GM21390 (cell line): Measurements from ENCODE around the gene PPFIA1.
"Not testable (repeated sequence)": the region's sequence is repeated elsewhere in the genome, so short reads cannot be mapped to it uniquely, and the experiment has no call there.

ENCODE experiments used
- ATAC-seq: cut with Tn5 transposase; IDR thresholded peaks from one replicate; pipeline ENCODE4 v1.9.1; 2021; ENCODE audit not compliant: unreplicated experiment

PPFIA1 gene

DNA sequence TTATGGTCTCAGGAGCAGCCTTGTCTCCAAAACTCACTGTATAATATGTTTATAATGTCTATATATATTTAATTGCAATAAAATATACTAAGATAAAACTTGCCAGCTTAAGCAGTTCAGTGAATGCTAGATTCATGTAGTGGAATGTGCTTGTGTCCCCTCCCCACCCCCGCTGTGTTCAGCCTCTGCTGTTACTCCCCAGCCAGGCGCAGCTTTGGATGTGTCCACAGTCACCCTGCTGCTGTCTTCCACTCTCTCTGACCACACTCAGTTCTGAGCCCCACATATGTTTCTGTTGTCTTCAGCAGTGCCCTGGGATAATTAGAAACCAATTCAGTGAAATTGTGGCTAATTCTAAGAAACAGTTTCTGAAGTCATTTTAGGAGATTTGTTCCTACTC, 52.2 kb downstream of the PPFIA1 start:
- ATAC-seq: no peak

DNA sequence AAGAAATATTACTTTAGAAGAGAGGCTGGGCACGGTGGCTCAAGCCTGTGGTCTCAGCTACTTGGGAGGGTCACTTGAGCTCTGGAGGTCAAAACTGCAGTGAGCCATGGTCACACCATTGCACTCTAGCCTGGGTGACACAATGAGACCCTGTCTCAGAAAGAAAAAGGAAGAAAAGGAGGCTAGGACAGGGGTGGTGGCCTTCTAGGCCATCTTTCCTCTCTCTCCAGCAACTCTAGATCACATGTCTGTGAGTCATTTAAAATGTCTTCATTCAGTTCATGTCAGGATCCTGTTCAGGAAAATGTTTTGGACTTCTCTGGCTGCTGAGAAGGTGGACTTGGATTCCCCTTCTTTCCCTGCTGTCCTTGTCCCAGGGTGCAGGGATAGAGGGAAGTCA, 53.3 kb downstream of the PPFIA1 start:
- ATAC-seq: no peak

DNA sequence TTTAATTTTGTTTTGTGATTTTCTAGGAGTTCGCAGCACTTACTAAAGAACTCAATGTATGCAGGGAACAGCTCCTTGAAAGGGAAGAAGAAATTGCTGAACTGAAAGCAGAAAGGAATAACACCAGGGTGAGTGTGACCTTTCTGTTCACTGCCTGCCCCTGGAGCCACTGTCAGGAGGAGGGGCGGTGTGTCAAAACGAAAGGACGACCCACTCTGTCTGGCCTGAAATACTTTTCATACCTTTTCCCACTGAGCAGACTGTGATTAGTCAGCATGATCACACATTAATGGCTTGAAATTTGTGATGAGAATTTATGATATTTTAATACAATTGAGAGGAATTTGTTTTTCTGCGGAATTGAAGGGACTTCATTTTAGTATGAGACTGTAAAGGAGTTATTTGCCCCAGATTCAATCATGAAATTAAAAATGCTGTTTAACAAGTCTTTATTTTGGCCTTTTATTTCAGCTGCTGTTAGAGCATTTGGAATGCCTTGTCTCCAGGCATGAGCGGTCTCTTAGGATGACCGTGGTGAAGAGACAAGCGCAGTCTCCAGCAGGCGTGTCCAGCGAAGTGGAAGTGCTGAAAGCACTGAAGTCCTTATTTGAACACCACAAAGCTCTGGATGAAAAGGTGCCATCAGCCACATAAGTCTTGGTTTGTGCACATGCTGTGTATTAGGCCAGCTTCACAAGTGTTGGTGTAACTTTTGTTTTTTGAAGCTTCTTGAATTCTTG, 54.1 kb downstream of the PPFIA1 start:
- ATAC-seq: peak; percentile 67

DNA sequence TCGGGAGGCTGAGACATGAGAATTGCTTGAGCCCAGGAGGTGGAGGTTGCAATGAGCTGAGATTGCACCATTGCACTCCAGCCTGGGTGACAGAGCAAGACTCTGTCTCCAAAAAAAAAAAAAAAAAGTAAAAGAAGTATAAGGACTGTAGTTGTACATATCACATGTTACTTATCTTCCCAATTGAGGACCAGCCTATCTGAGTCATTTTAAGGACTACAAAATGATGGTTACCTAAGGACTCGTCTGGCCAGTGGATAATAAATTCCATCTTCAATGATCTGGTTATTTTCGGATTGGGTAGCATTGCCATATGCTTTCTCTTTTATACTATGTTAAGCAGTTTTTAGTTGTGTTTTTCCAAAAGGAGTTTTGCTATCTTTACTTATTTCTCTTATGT, 55.3 kb downstream of the PPFIA1 start:
- no peak for ATAC-seq

DNA sequence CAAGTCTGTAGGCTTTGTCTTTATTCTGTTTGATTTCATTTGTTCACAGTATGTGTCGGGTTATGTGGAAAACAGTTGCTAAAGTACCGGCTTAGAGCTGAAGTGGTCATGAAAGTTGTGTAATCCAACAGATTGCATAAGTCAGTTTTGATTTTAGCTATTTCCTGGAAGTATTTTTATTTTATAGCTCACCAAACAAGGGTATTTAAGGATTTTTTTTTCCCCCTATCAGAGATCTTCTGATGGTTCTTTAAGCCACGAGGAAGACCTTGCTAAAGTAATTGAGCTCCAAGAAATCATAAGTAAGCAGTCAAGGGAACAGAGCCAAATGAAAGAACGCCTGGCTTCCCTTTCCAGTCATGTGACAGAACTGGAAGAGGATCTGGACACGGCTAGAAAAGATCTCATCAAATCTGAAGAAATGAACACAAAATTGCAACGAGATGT, 55.9 kb downstream of the PPFIA1 start:
- no peak for ATAC-seq

DNA sequence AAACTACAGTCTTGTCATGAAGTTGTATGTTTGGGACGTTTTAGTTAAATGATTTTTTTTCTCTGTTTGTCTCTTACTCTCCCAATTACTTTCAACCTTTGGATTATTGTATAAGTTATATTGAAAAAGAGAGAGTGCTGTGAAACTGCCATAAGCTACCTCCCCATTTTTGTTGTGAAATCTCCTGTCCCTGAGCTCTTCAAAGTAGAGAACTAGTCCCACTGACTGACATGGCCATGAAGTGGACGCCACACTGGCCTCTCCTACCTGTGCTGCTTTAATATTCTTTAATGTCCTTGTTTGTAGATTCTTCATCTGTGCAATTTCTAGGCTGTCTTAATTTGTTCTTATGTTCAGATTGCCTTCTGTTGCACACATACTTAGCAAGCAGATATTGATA, 56.3 kb downstream of the PPFIA1 start:
- no peak for ATAC-seq

DNA sequence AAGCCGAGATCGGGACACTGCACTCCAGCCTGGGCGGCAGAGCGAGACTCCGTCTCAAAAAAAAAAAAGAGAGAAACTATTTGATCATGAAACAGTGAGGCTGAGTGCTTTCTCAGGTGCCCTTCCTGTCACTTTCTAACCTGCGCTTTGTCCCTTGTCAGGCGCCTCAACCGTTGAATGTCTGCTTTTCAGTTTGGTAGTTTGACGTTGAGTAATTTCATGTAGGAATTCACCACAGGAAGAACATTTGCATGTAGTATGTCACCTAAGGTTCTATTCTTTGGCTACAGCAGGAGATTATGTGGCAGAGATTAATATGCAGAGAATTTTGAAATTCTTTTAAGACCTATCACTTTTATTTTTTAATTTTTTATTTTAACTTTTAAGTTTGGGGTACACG, 57.2 kb downstream of the PPFIA1 start:
- no peak for ATAC-seq

DNA sequence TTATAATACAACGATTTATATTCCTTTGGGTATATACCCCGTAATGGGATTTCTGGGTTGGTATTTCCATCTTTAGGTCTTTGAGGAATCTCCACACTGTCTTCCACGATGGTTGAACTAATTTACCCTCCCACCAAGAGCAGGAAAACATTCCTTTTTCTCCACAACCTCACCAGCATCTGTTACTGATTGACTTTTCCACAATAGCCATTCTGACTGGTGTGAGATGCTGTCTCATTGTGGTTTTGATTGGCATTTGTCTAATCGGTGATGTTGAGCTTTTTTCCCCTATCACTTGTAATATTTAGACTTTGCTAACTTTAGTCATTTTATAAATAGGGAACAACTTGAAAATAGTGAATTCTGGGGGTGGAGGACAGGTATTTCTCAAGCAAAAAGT, 58.1 kb downstream of the PPFIA1 start:
- ATAC-seq: no peak

DNA sequence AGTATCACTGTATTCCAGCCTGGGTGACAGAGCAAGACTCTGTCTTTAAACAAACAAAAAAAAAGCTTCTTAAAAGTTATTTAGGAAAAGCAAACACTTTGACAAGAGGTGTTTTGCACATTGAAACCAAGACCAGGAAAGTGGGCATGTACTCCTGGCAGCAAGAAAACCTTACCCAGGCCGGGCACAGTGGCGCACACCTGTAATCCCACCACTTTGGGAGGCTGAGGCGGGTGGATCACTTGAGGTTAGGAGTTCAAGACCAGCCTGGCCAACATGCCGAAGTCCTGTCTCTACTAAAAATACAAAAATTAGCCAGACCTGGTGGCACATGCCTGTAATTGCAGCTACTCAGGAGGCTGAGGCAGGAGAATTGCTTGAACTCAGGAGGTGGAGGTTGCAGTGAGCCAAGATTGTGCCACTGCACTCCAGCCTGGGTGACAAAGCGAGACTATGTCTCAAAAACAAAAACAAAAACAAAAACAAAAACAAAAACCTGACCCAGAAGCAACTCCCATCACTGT, 60.9 kb downstream of the PPFIA1 start:
- not testable (repeated sequence) for ATAC-seq

DNA sequence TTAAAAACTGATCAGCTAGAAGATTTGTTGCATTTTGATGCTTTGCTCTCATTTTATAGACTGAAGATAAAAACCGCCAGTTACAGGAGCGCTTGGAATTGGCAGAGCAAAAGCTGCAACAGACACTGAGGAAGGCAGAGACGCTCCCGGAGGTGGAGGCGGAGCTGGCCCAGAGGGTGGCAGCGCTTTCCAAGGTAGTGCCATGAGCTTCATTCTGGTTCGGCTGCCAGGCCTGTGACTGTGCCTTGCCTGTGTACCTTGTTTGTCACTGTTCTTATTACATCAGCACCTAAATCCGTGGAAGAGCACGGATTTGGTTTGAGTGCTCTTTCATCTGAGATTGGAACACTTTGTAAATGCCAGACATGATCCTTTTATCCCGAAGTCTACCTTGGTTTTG, 61.4 kb downstream of the PPFIA1 start:
- ATAC-seq: no peak

DNA sequence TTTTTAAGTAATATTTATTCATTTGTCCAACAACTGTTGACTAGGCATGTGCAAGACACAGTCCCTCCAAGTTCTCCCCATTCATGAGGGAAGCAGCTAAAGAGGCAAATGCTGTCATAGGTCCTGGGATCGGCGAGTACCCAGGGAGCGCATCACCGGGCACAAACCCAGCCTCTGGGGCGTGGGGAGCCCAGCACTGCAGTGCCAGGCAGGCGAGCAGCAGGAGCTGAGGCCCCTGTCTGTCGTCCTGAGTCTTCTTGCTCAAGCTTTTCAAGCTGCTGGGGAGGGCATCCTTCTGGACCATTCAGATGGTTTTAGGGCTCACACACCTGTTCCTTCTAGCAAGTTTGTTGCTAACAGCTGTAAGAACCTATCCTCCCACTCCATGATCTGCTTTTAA, 62.1 kb downstream of the PPFIA1 start:
- ATAC-seq: no peak

DNA sequence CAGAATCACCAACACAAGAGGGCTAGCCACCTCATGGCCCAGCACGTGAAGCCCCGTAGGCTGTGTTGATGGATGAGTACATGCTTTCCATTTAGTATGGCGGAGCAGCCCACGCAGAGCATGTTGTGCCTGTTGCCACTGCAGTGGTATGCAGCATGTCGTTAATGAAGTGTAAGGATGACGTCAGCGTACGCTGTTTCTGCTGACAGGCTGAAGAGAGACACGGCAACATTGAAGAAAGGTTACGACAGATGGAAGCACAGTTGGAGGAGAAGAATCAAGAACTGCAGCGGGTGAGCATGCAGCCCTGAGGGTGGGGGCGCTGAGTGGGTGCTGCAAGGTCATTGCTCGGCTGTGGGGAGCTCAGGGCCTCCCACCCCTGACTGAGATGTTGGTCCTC, 62.8 kb downstream of the PPFIA1 start:
- no peak for ATAC-seq

DNA sequence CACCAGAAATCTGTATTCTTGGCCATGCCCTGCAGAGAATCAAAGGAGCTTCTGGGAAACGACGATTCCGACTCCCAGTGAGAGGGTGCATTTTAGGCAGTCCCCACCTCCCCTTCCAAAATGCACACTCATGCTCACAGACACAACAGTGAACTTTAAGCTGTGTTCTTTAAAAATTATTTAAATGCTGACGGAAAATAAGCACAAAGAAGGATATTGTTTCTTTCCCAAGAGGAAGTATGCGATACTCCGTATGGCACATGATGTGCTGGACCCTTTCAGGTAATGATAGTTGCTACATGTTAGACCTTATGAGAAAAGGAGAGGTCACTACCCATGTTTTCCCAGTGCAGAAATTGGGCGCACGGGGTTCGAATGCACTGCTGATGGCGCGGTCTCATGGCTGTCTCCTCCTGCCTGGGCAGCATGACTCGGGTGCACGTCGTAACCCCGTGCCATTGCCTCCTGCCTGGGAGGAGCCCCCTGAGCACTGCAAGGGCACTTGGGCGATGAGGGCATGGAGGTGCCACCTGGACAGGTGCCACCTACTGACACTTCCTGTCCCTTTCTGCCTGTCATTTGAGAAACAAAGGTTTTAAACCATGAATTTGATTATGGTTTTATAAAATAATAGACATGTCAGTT, 64.0 kb downstream of the PPFIA1 start:
- ATAC-seq: no peak

DNA sequence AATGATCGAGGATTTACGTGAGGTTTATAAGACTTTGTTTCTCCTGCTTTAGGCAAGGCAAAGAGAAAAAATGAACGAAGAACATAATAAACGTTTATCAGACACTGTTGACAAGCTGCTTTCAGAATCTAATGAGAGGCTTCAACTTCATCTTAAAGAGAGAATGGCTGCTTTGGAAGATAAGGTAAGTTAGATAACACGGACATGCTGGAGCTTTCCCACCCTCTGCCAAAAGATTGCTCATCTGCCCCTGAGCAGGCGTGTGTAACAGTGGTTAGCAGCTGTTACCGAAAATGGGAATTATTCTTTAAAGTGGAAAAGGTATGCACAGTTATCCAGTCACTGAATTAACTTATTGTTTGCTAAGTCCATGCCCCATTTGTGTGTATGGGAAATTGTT, 65.0 kb downstream of the PPFIA1 start:
- ATAC-seq: no peak

DNA sequence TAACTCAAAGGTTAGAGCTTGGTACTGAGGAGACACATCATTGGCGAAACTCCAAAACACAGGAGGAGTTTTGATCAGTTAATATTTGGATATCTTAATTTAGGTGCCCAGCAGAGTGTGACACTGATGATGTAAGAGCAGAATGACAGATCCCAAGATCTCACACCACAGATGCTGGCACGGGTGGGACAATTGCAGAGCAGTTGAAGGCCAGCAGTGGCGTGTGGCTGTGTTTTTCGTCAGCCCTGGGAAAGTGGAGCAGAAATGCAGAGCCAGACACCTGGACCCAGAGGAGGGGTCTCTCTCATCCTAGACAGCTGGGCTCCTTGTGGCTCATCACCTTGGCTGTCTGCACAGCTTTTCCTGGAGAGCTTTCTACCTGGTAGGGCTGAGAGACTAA, 68.1 kb downstream of the PPFIA1 start:
- no peak for ATAC-seq

DNA sequence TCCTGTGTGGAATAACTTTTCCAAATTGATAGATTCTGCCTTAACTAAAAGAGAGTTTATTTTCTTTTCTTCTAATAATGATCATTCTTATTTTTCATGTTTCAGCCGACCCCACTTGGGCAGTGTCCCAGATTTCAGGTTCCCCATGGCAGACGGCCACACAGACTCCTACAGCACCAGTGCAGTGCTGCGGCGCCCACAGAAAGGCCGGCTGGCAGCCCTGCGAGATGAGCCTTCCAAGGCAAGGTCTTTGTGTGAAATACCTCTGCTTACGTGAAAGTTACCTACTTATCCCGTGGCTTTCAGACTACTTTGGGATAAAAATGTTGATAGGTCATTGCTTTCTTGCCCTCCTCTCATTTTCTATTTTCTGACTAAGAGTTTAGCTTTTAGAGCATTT, 68.6 kb downstream of the PPFIA1 start:
- no peak for ATAC-seq

DNA sequence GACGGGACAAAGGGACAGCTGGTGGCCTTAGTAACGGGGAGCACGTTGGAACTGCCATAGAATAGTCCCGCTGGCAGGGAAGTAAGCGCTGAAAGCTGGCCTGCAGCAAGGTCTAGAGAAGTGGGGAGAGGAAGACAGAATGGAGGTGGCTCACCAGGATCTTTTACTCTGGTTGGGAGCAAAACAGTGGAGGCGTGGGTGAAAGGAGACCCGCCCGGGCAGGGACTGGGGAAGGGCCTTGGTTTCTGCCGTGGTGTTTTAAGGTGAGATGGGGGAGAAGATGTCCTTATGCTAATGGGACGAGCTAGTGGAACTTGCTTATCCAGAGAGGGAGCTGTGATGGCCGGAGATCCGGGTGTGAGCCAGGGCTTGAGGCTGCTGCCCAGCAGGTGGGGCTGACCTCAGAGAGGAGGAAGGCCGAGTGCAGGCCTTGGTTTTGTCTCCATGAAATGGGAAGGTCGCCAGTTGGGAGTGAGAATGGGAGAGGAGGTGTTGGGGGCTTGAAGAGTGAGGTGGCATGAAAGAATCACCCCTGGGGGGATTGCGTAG, 71.5 kb downstream of the PPFIA1 start:
- ATAC-seq: no peak

DNA sequence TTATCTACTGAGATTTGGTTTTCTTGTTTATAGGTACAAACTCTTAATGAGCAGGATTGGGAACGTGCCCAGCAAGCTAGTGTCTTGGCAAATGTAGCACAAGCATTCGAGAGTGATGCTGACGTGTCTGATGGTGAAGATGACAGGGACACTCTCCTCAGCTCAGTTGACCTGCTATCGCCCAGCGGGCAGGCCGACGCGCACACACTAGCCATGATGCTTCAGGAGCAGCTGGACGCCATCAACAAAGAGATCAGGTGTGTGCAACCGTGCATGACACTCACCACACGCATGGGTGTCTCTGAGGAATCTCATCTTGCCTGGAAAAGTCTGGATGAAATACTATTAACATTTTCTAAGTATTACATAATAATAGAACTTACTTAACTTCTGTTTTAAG, 73.1 kb downstream of the PPFIA1 start:
- no peak for ATAC-seq

DNA sequence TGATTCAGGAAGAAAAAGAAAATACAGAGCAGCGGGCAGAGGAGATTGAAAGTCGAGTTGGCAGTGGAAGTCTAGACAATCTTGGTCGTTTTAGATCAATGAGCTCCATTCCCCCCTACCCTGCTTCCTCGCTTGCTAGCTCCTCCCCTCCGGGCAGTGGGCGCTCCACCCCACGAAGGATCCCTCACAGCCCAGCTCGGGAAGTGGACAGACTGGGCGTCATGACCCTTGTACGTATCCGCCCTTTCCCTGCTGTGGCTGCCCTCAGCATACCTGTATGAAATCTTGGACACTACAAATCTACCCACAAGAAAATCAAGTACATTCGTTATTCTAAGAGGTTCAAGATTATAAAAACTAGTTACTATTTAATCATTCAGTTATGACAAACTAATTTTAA, 77.7 kb downstream of the PPFIA1 start:
- no peak for ATAC-seq

DNA sequence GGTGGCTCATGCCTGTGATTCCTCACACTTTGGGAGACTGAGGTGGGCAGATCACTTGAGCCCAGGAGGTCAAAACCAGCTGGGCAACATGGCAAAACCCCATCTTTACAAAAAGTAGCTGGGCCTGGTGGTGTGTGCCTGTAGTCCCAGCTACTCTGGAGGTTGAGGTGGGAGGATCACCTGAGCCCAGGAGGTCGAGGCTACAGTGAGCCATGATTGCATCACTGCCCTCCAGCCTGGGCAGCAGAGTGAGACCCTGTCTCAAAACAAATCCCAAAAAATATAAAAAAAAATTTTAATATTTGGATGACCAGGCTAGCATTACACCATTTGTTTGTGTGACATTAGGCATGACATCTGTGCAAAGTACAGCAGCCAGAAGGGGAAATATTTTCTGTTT, 78.1 kb downstream of the PPFIA1 start:
- no peak for ATAC-seq

DNA sequence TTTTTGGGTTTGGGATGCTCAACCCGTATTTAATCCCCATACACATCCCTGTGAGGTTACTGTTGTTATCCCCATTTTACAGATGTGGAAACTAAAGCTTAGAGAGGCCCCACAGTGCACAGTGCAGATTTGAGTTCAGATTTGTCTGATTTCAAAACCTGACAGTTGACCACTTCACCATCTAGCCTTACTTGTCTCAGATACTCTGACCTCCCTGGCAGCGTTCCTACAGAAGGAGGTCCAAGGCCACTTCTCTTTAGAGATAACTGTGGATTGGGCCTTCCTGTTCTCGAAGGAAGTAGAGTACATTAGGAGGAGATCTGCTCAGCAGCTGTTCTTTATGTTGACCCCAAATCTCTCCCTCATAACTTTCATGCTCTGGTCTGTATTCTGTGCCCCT, 81.2 kb downstream of the PPFIA1 start:
- ATAC-seq: no peak

DNA sequence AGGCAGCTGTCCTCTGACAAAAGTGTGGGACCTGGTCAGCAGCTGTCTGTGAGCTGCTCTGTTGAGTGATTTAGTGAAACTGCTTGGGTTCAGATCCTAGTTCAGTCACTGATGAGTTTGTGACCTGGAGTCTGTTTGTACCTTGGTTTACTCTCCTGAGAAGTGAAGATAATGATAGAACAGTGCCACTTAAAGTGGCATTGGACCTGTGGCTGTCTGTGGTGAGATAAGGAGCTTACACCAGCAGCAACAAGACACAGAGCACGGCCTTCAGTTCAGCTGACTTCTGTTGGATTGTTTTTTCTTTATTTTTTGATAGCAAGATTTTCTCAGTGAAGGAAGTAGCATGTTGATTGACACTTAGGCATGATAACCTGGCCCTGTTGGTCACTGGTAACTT, 81.6 kb downstream of the PPFIA1 start:
- no peak for ATAC-seq
